Nephron progenitor cell (in vitro differentiated cells): ENCODE results near the gene GINS2.

Source experiments
- DNase-seq: peaks from one replicate; pipeline ENCODE4 v3.0.0; 2021
- H3K27ac Mint-ChIP-seq: 2 replicates; pipeline ENCODE4 v1.8.0; 2021; ENCODE audit warnings: mild to moderate bottlenecking, moderate library complexity, mixed read lengths
- H3K27me3 Mint-ChIP-seq: 2 replicates; pipeline ENCODE4 v1.8.0; 2021; ENCODE audit warnings: mild to moderate bottlenecking, low read depth, mixed read lengths; ENCODE audit not compliant: poor library complexity
- H3K36me3 Mint-ChIP-seq: 2 replicates; pipeline ENCODE4 v1.8.0; 2021; ENCODE audit warnings: low read depth, mixed read lengths
- H3K4me1 Mint-ChIP-seq: 2 replicates; pipeline ENCODE4 v1.8.0; 2021; ENCODE audit warnings: mixed read lengths
- H3K4me3 Mint-ChIP-seq: 2 replicates; pipeline ENCODE4 v1.8.0; 2021; ENCODE audit warnings: mild to moderate bottlenecking, moderate library complexity, mixed read lengths
- H3K9me3 Mint-ChIP-seq: 2 replicates; pipeline ENCODE4 v1.8.0; 2021; ENCODE audit warnings: mild to moderate bottlenecking, moderate library complexity, mixed read lengths
- CTCF ChIP-seq: fragments of 200-600 bp; sonication (generic); IDR thresholded peaks from 2 replicates; pipeline ENCODE4 v1.5.0; 2021; ENCODE audit warnings: antibody characterized with exemption

Gene GINS2

GRCh38 chr16:85643631-85644030 lies 45.1 kb downstream of the GINS2 start:
- no peak for TF ChIP-seq CTCF
- H3K27ac Mint-ChIP-seq, result no peak overlapping the region
- no peak overlapping the region for H3K4me3 Mint-ChIP-seq
- peaks cover 23% of the 10 kb centered on the region for H3K4me1 Mint-ChIP-seq
- H3K36me3 Mint-ChIP-seq, result peaks cover 8% of the 10 kb centered on the region
- no peaks in the 10 kb centered on the region for H3K9me3 Mint-ChIP-seq
- H3K27me3 Mint-ChIP-seq, result peaks cover 3% of the 10 kb centered on the region
- DNase-seq, result no peak

- H3K4me3 Mint-ChIP-seq, result no peak overlapping the region
- DNase-seq, result no peak
- H3K27me3 Mint-ChIP-seq, result peaks cover 3% of the 10 kb centered on the region
- H3K36me3 Mint-ChIP-seq, result peaks cover 8% of the 10 kb centered on the region
- peaks cover 24% of the 10 kb centered on the region for H3K4me1 Mint-ChIP-seq
- no peak overlapping the region for H3K27ac Mint-ChIP-seq
- H3K9me3 Mint-ChIP-seq, result no peaks in the 10 kb centered on the region
- TF ChIP-seq CTCF, result no peak
These were observed 45.9 kb downstream of the GINS2 start for GRCh38 chr16:85642762-85643358.

- Mint-ChIP-seq H3K27ac (no peak overlapping the region), H3K9me3 (no peaks in the 10 kb centered on the region), H3K4me3 (no peak overlapping the region), H3K4me1 (peaks cover 25% of the 10 kb centered on the region), H3K27me3 (peaks cover 3% of the 10 kb centered on the region), H3K36me3 (peaks cover 8% of the 10 kb centered on the region)
- no peak for TF ChIP-seq CTCF
- no peak for DNase-seq
These were observed 47.0 kb downstream of the GINS2 start for GRCh38 chr16:85641776-85642176.

- H3K27me3 Mint-ChIP-seq, result peaks cover 3% of the 10 kb centered on the region
- H3K27ac Mint-ChIP-seq, result peak overlapping the region; percentile 83
- H3K4me1 Mint-ChIP-seq, result peaks cover 24% of the 10 kb centered on the region
- DNase-seq, result no peak
- peaks cover 8% of the 10 kb centered on the region for H3K36me3 Mint-ChIP-seq
- no peaks in the 10 kb centered on the region for H3K9me3 Mint-ChIP-seq
- H3K4me3 Mint-ChIP-seq, result no peak overlapping the region
- TF ChIP-seq CTCF, result no peak
These were observed 47.4 kb downstream of the GINS2 start for GRCh38 chr16:85641305-85641704.

- no peak for DNase-seq
- no peak for TF ChIP-seq CTCF
- Mint-ChIP-seq H3K27ac (no peak overlapping the region), H3K9me3 (no peaks in the 10 kb centered on the region), H3K4me3 (no peak overlapping the region), H3K27me3 (no peaks in the 10 kb centered on the region), H3K36me3 (peaks cover under 1% of the 10 kb centered on the region), H3K4me1 (peaks cover 21% of the 10 kb centered on the region)
These were observed 48.2 kb downstream of the GINS2 start for GRCh38 chr16:85640585-85640984.

GRCh38 chr16:85640254-85640558 lies 48.5 kb downstream of the GINS2 start:
- no peak overlapping the region for H3K27ac Mint-ChIP-seq
- no peak overlapping the region for H3K4me3 Mint-ChIP-seq
- no peaks in the 10 kb centered on the region for H3K9me3 Mint-ChIP-seq
- H3K36me3 Mint-ChIP-seq, result no peaks in the 10 kb centered on the region
- TF ChIP-seq CTCF, result no peak
- no peaks in the 10 kb centered on the region for H3K27me3 Mint-ChIP-seq
- no peak for DNase-seq
- H3K4me1 Mint-ChIP-seq, result peaks cover 25% of the 10 kb centered on the region
